ENCODE results near the gene XIRP2. TPM values are rescaled to one million over a fixed set of nuclear protein-coding genes. Genes with fewer than 3 reads are reported as not detected.

The XIRP2 gene
- total RNA-seq, 1 donor from 2014 or later: 0.14 TPM

DNA sequence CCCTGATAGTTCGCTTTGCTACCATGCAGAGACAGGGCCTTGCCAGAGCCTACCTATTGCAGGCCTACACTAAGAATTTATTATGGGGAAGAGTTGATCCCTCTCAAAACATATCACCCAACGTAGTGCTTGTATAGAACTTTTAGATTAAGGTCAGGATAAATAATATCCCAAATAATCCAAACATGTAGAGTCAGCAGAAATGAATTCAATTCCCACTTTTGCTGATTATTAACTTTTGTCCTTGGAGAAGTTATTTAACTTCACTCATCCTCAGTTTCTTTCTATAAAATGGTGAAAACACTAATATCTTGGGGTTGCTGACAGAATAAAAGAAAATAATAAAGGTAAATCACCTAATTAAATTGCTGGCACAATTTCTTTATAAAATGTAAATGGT, 294.1 kb downstream of the XIRP2 start:
- H3K4me1 ChIP-seq: no peaks in the 10 kb centered on the region
- no peaks in the 10 kb centered on the region for H3K27me3 ChIP-seq
- DNase-seq (no peak), ATAC-seq (no peak)
- H3K36me3 ChIP-seq: no peaks in the 10 kb centered on the region
- no peak overlapping the region for H3K27ac ChIP-seq
- intact Hi-C loops (cut with DNase I): no loop called here
- no peak overlapping the region for H3K4me3 ChIP-seq
- no peak for TF ChIP-seq CTCF (IDR thresholded peaks at IDR 0.05)
- H3K9me3 ChIP-seq: no peaks in the 10 kb centered on the region

DNA sequence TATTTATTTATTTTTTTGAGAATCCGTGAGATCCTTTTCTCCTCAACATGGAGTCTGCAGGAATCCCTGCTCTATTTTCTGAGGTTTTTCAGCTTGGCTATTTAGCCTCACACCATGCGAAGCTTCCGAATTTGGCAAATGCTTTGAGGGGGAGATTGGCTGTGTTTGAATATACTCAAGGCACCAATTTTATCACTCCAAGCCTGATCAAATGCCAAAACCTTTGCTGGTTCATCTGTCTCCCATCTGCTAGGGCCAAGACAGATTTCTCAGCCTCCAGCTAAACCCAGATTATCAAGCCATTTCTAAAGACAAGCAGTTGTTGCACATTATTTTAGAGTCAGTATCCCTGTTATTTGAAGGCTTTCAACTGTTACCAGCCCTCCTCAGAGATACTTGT, 295.7 kb downstream of the XIRP2 start:
- Histone ChIP-seq H3K4me3 (no peak overlapping the region), H3K4me1 (no peaks in the 10 kb centered on the region), H3K36me3 (no peaks in the 10 kb centered on the region), H3K27ac (no peak overlapping the region), H3K9me3 (no peaks in the 10 kb centered on the region), H3K27me3 (no peaks in the 10 kb centered on the region)
- ATAC-seq: no peak
- TF ChIP-seq CTCF (IDR thresholded peaks at IDR 0.05): no peak
- intact Hi-C loops (cut with DNase I): no loop called here
- no peak for DNase-seq

- no peak for TF ChIP-seq CTCF (IDR thresholded peaks at IDR 0.05)
- Histone ChIP-seq H3K27ac (no peak overlapping the region), H3K9me3 (no peaks in the 10 kb centered on the region), H3K4me1 (no peaks in the 10 kb centered on the region), H3K4me3 (no peak overlapping the region), H3K27me3 (no peaks in the 10 kb centered on the region), H3K36me3 (no peaks in the 10 kb centered on the region)
- no peak for ATAC-seq
- DNase-seq: no peak
- intact Hi-C loops (cut with DNase I): no loop called here
These were observed 298.2 kb downstream of the XIRP2 start for GRCh38 chr2:167186465-167186864.

GRCh38 chr2:167187049-167187727, 298.9 kb downstream of the XIRP2 start:
- no peaks in the 10 kb centered on the region for H3K9me3 ChIP-seq
- no peak for DNase-seq
- intact Hi-C loops (cut with DNase I): no loop called here
- H3K27ac ChIP-seq: no peak overlapping the region
- ATAC-seq: no peak
- TF ChIP-seq CTCF (IDR thresholded peaks at IDR 0.05): no peak
- no peak overlapping the region for H3K4me3 ChIP-seq
- H3K36me3 ChIP-seq: no peaks in the 10 kb centered on the region
- no peaks in the 10 kb centered on the region for H3K4me1 ChIP-seq
- H3K27me3 ChIP-seq: no peaks in the 10 kb centered on the region

GRCh38 chr2:167187978-167188967, 300.0 kb downstream of the XIRP2 start:
- TF ChIP-seq CTCF (IDR thresholded peaks at IDR 0.05): no peak
- ATAC-seq (no peak), DNase-seq (no peak)
- H3K4me3 ChIP-seq: no peak overlapping the region
- intact Hi-C loops (cut with DNase I): no loop called here
- no peaks in the 10 kb centered on the region for H3K36me3 ChIP-seq
- no peak overlapping the region for H3K27ac ChIP-seq
- H3K27me3 ChIP-seq: no peaks in the 10 kb centered on the region
- H3K4me1 ChIP-seq: no peaks in the 10 kb centered on the region
- no peaks in the 10 kb centered on the region for H3K9me3 ChIP-seq

All from upper lobe of right lung (tissue), 1 donor.